Measurements from ENCODE around the gene STING1.
"Not testable (repeated sequence)": the region's sequence is repeated elsewhere in the genome, so short reads cannot be mapped to it uniquely, and the experiment has no call there.

The STING1 gene

DNA sequence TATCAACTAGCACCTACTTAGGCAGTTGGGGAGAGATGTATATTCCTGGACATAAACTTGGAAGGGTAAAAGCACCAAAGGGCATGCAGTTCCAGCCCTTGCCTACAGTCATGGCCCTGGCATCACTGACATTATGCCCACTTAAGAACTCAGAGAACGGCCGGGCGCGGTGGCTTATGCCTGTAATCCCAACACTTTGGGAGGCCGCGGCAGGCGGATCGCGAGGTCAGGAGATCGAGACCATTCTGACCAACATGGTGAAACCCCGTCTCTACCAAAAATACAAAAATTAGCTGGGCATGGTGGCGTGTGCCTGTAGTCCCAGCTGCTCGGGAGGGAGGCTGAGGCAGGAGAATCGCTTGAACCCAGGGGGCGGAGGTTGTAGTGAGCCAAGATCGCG is 42.1 kb downstream of the STING1 start:
- ATAC-seq, result not testable (repeated sequence)

DNA sequence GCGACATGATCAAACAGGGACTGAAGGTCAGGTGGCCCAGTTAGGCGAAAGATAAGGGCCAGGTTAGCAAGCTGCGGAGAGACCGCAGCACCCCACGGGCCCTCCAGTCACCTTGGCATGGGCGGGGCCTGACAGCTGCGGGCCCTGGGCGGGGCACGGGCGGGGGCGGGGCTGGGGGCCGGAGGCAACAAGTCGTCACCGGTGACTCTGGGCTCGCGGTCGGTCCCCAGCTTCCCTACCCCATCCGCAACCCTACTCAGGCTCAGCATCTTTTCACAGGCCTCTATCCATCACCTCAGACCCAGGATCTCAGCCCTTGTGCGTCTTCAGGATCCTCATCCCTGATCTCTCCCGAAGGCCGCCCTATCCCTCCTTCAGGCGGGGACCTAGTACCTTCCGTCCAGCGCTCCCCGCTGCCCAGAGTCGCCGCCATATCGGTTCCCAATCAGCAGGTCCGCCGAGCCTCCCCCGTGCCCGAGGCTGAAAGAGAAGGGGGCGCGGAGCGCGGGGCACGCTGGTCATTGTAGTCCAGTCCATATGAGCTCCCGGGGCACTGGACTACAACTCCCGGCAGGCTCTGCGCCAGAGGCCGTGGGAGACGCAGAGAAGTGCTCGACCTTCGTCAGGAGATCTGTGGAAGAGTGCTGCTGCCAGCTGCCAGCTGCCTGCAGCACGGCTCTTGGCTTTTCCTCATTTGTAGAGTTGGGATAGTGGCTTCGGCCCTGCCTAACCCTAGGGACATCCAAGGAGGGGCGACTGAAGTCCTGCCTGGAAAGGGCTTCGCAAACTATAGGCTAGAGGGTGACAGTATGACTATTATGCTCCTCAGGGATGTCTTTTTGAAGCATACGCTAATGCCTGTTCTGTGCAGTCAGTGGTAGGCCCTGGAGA is 43.3 kb downstream of the STING1 start, which contains the start of gene DNAJC18:
TSS of gene DNAJC18 (minus strand) at position 513 of the 891 bp plus-strand sequence. CDS start at position 433, 80 bp downstream.
- H3K27me3 Mint-ChIP-seq, result no peaks in the 10 kb centered on the region
- H3K4me1 Mint-ChIP-seq, result peaks cover 63% of the 10 kb centered on the region
- no peaks in the 10 kb centered on the region for H3K9me3 Mint-ChIP-seq
- peak within 1 kb of the TSS; percentile 100 for H3K27ac Mint-ChIP-seq
- ATAC-seq (peak; percentile 93), DNase-seq (peak; percentile 87 to 91)
- peak within 1 kb of the TSS; percentile 100 for H3K4me3 Mint-ChIP-seq

More for the DNA sequence above, 42.1 kb downstream of the STING1 start:
- Mint-ChIP-seq H3K4me1 (peaks cover 63% of the 10 kb centered on the region), H3K4me3 (peak overlapping the region in 1 of 2 donors; percentile 100)
- H3K9me3 Mint-ChIP-seq, DNase-seq, H3K27me3 Mint-ChIP-seq, H3K27ac Mint-ChIP-seq: not testable (repeated sequence)

DNA sequence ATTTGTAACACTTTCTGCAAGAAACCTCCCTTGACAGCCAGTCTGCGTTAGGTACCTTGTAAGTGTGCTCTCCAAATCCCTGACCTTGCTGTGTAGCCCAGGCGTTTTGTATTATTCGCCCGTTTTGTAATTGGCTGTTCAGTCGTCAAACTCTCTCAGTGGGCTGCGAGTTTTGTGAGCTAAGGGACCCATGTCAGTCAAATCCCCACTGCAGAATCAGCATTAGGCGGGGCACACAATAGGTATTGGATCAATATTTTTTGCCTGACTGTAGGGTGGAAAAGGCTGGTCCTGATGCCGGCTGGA is 43.9 kb downstream of the STING1 start:
- Mint-ChIP-seq H3K9me3 (no peaks in the 10 kb centered on the region), H3K27me3 (no peaks in the 10 kb centered on the region), H3K27ac (peak overlapping the region; percentile 66 to 67), H3K4me3 (peak overlapping the region; percentile 100), H3K4me1 (peaks cover 58% of the 10 kb centered on the region)
- DNase-seq (no peak), ATAC-seq (no peak)

DNA sequence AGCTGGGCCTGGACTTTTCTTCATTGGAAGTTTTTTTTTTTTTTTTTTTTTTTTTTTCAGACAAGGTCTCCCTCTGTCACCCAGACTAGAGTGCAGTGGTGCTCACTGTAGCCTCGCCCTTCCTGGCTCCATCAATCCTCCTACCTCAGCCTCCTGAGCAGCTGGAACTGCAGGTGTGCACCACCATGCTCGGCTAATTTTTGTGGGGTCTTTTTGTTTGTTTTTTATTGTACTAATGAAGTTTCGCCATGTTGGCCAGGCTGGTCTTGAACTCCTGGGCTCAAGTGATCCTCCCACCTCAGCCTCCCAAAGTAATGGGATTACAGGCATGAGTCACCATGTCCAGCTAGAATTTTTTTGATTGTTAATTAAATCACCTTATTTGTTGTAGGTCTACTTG is 46.9 kb downstream of the STING1 start:
- Mint-ChIP-seq H3K4me3 (no peak overlapping the region), H3K27ac (peak overlapping the region in 1 of 2 donors; percentile 54), H3K9me3 (no peaks in the 10 kb centered on the region), H3K4me1 (peaks cover 40% of the 10 kb centered on the region), H3K27me3 (no peaks in the 10 kb centered on the region)
- no peak for DNase-seq
- ATAC-seq, result no peak

DNA sequence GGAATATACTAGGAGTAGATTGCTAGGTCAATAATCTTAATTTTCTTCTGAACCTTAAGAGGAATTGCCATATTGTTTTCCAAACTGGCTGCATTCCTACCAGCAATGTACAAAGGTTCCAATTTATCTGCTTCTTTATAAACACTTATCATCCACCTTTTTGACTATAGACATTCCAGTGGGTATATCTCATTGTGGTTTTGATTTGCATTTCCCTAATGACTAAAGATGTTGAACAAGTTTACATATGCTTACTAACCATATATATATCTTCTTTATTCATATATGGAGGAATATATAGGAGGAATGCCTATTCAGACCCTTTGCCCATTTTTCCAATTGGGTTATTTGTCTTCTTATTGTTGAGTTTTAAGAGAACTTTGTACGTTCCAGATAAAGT is 50.9 kb downstream of the STING1 start:
- Mint-ChIP-seq H3K27me3 (no peaks in the 10 kb centered on the region), H3K27ac (no peak overlapping the region), H3K9me3 (no peaks in the 10 kb centered on the region), H3K4me1 (peaks cover 15% of the 10 kb centered on the region), H3K4me3 (no peak overlapping the region)
- ATAC-seq, result no peak
- no peak for DNase-seq

DNA sequence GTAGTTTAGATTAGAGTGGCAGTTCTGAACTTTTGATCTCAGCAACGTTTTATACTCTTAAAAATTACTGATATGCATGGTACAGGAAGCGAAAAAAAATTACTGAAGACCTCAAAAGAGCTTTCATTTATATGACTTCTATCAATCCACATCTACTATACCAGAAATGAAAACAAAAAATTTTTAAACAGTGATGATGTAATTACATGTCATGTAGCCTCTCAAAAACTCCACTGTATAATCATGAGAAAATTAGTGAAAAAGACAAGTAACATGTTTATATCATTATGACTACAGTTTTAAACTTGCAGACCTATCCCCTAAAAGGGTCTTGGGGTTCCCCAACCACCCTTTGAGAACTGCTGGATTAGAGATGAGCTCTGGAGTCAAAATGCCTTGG is 52.5 kb downstream of the STING1 start:
- Mint-ChIP-seq H3K4me1 (peaks cover 15% of the 10 kb centered on the region), H3K9me3 (no peaks in the 10 kb centered on the region), H3K27me3 (no peaks in the 10 kb centered on the region), H3K4me3 (no peak overlapping the region), H3K27ac (peak overlapping the region in 1 of 2 donors; percentile 78)
- ATAC-seq, result peak; percentile 71
- DNase-seq, result no peak

DNA sequence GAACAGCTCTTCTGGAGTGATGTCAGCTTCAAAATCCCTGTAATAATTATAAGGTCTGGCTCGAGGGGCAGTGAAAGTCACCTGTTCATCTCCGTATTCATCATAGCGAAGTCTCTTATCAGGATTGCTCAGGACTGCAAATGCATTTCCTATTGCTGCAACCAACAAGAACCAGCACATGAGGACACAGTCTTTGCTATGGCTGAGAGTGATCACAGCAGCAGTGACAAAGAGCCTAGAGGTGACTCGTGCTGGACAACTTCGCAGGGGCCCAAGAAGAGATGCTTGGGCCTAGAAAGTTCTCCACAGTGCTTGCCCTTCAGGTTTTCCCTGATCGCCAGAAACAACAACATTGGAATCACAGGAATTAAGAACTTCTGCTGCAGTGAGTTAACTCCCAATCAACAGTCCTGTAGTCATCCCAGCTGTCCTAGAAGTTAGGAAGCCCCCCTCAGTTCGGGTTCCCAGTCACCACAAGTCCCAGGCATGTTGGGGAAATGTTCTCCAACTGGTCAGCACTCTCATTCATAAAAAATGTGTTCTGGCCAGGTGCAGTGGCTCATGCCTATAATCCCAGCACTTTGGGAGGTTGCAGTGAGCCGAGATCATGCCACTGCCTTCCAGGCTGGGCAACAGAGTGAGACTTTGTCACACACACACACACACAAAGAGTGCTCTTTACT is 56.2 kb downstream of the STING1 start:
- Mint-ChIP-seq H3K4me1 (peaks cover 20% of the 10 kb centered on the region), H3K27me3 (no peaks in the 10 kb centered on the region), H3K9me3 (no peaks in the 10 kb centered on the region), H3K4me3 (no peak overlapping the region), H3K27ac (no peak overlapping the region)
- DNase-seq, result no peak
- no peak for ATAC-seq
